ENCODE measurements around the gene KNG1.

- TF ChIP-seq FOXK2 (IDR thresholded peaks at IDR 0.05), result no peak
- TF ChIP-seq ARNT (IDR thresholded peaks at IDR 0.05), result no peak
These were observed 28.8 kb downstream of the KNG1 start for GRCh38 chr3:186746008-186746407.
